ENCODE measurements around the gene RALGAPA2.
A peak's percentile ranks its signal among the peaks of the same experiment; 100 is the strongest.

The RALGAPA2 gene

GRCh38 chr20:20712474-20713243 is at the start of gene RALGAPA2:
Gene RALGAPA2 (minus strand): TSS chr20:20712644. CDS start chr20:20712480, 164 bp downstream.
- no peak for TF ChIP-seq SUZ12 (IDR thresholded peaks at IDR 0.05; ENCODE audit: extremely low read depth, insufficient read depth, insufficient read length)
- no peak for TF ChIP-seq ZNF274 (IDR thresholded peaks at IDR 0.05; ENCODE audit: low read depth, low read length)
- no peak for TF ChIP-seq YY1 (IDR thresholded peaks at IDR 0.05; ENCODE audit: insufficient read depth, insufficient read length)
- DNase-seq (ENCODE audit: low read depth, low spot score), result peak; percentile 93
- peak within 1 kb of the TSS; percentile 74 for H3K4me3 ChIP-seq (ENCODE audit: insufficient read length, low read depth)
- H3K9ac ChIP-seq (ENCODE audit: insufficient read length, low read depth), result peak within 1 kb of the TSS; percentile 86
- no peaks in the 10 kb centered on the region for H3K27me3 ChIP-seq (ENCODE audit: insufficient read depth, insufficient read length)
- H3K4me1 ChIP-seq (ENCODE audit: insufficient read depth, insufficient read length), result no peaks in the 10 kb centered on the region
- no peaks in the 10 kb centered on the region for H3K36me3 ChIP-seq (ENCODE audit: insufficient read depth, insufficient read length, low read length)
- no peaks in the 10 kb centered on the region for H3K9me3 ChIP-seq (ENCODE audit: insufficient read depth, low read length)

- H3K4me1 ChIP-seq (ENCODE audit: insufficient read depth, insufficient read length), result no peaks in the 10 kb centered on the region
- H3K27me3 ChIP-seq (ENCODE audit: insufficient read depth, insufficient read length), result no peaks in the 10 kb centered on the region
Observed at GRCh38 chr20:20761301-20761700, 48.9 kb upstream of the RALGAPA2 start.

GRCh38 chr20:20759132-20759531 is 46.7 kb upstream of the RALGAPA2 start:
- TF ChIP-seq YY1 (IDR thresholded peaks at IDR 0.05; ENCODE audit: insufficient read depth, insufficient read length), result no peak
- TF ChIP-seq ZNF274 (IDR thresholded peaks at IDR 0.05; ENCODE audit: low read depth, low read length), result no peak
- TF ChIP-seq SUZ12 (IDR thresholded peaks at IDR 0.05; ENCODE audit: extremely low read depth, insufficient read depth, insufficient read length), result no peak
- DNase-seq (ENCODE audit: low read depth, low spot score), result no peak
- Histone ChIP-seq H3K27me3 (ENCODE audit: insufficient read depth, insufficient read length) (no peaks in the 10 kb centered on the region), H3K4me3 (ENCODE audit: insufficient read length, low read depth) (no peak overlapping the region), H3K36me3 (ENCODE audit: insufficient read depth, insufficient read length, low read length) (no peaks in the 10 kb centered on the region), H3K9me3 (ENCODE audit: insufficient read depth, low read length) (no peaks in the 10 kb centered on the region), H3K4me1 (ENCODE audit: insufficient read depth, insufficient read length) (no peaks in the 10 kb centered on the region), H3K9ac (ENCODE audit: insufficient read length, low read depth) (no peak overlapping the region)

More at GRCh38 chr20:20761301-20761700, 48.9 kb upstream of the RALGAPA2 start:
- Histone ChIP-seq H3K9me3 (ENCODE audit: insufficient read depth, low read length) (no peaks in the 10 kb centered on the region), H3K36me3 (ENCODE audit: insufficient read depth, insufficient read length, low read length) (no peaks in the 10 kb centered on the region), H3K9ac (ENCODE audit: insufficient read length, low read depth) (no peak overlapping the region), H3K4me3 (ENCODE audit: insufficient read length, low read depth) (no peak overlapping the region)
- DNase-seq (ENCODE audit: low read depth, low spot score), result no peak
- no peak for TF ChIP-seq YY1 (IDR thresholded peaks at IDR 0.05; ENCODE audit: insufficient read depth, insufficient read length)
- no peak for TF ChIP-seq ZNF274 (IDR thresholded peaks at IDR 0.05; ENCODE audit: low read depth, low read length)
- no peak for TF ChIP-seq SUZ12 (IDR thresholded peaks at IDR 0.05; ENCODE audit: extremely low read depth, insufficient read depth, insufficient read length)

- Histone ChIP-seq H3K27me3 (ENCODE audit: insufficient read depth, insufficient read length) (no peaks in the 10 kb centered on the region), H3K9me3 (ENCODE audit: insufficient read depth, low read length) (no peaks in the 10 kb centered on the region), H3K4me3 (ENCODE audit: insufficient read length, low read depth) (no peak overlapping the region), H3K4me1 (ENCODE audit: insufficient read depth, insufficient read length) (no peaks in the 10 kb centered on the region), H3K36me3 (ENCODE audit: insufficient read depth, insufficient read length, low read length) (no peaks in the 10 kb centered on the region), H3K9ac (ENCODE audit: insufficient read length, low read depth) (no peak overlapping the region)
- no peak for DNase-seq (ENCODE audit: low read depth, low spot score)
- no peak for TF ChIP-seq SUZ12 (IDR thresholded peaks at IDR 0.05; ENCODE audit: extremely low read depth, insufficient read depth, insufficient read length)
- TF ChIP-seq ZNF274 (IDR thresholded peaks at IDR 0.05; ENCODE audit: low read depth, low read length), result no peak
- no peak for TF ChIP-seq YY1 (IDR thresholded peaks at IDR 0.05; ENCODE audit: insufficient read depth, insufficient read length)
Observed at GRCh38 chr20:20755674-20756319, 43.4 kb upstream of the RALGAPA2 start.

GRCh38 chr20:20755231-20755630 is 42.8 kb upstream of the RALGAPA2 start:
- no peaks in the 10 kb centered on the region for H3K27me3 ChIP-seq (ENCODE audit: insufficient read depth, insufficient read length)
- H3K9ac ChIP-seq (ENCODE audit: insufficient read length, low read depth), result no peak overlapping the region
- no peak for DNase-seq (ENCODE audit: low read depth, low spot score)
- TF ChIP-seq SUZ12 (IDR thresholded peaks at IDR 0.05; ENCODE audit: extremely low read depth, insufficient read depth, insufficient read length) (no peak), YY1 (IDR thresholded peaks at IDR 0.05; ENCODE audit: insufficient read depth, insufficient read length) (no peak), ZNF274 (IDR thresholded peaks at IDR 0.05; ENCODE audit: low read depth, low read length) (no peak)
- no peak overlapping the region for H3K4me3 ChIP-seq (ENCODE audit: insufficient read length, low read depth)
- H3K4me1 ChIP-seq (ENCODE audit: insufficient read depth, insufficient read length), result no peaks in the 10 kb centered on the region
- H3K36me3 ChIP-seq (ENCODE audit: insufficient read depth, insufficient read length, low read length), result no peaks in the 10 kb centered on the region
- H3K9me3 ChIP-seq (ENCODE audit: insufficient read depth, low read length), result no peaks in the 10 kb centered on the region

- no peak for DNase-seq (ENCODE audit: low read depth, low spot score)
- Histone ChIP-seq H3K36me3 (ENCODE audit: insufficient read depth, insufficient read length, low read length) (no peaks in the 10 kb centered on the region), H3K4me1 (ENCODE audit: insufficient read depth, insufficient read length) (no peaks in the 10 kb centered on the region), H3K9me3 (ENCODE audit: insufficient read depth, low read length) (no peaks in the 10 kb centered on the region), H3K4me3 (ENCODE audit: insufficient read length, low read depth) (no peak overlapping the region), H3K9ac (ENCODE audit: insufficient read length, low read depth) (no peak overlapping the region), H3K27me3 (ENCODE audit: insufficient read depth, insufficient read length) (no peaks in the 10 kb centered on the region)
- no peak for TF ChIP-seq ZNF274 (IDR thresholded peaks at IDR 0.05; ENCODE audit: low read depth, low read length)
- TF ChIP-seq SUZ12 (IDR thresholded peaks at IDR 0.05; ENCODE audit: extremely low read depth, insufficient read depth, insufficient read length), result no peak
- no peak for TF ChIP-seq YY1 (IDR thresholded peaks at IDR 0.05; ENCODE audit: insufficient read depth, insufficient read length)
Observed at GRCh38 chr20:20754714-20755113, 42.3 kb upstream of the RALGAPA2 start.

GRCh38 chr20:20752712-20753111 is 40.3 kb upstream of the RALGAPA2 start:
- TF ChIP-seq SUZ12 (IDR thresholded peaks at IDR 0.05; ENCODE audit: extremely low read depth, insufficient read depth, insufficient read length) (no peak), YY1 (IDR thresholded peaks at IDR 0.05; ENCODE audit: insufficient read depth, insufficient read length) (no peak), ZNF274 (IDR thresholded peaks at IDR 0.05; ENCODE audit: low read depth, low read length) (no peak)
- peaks cover 11% of the 10 kb centered on the region; the same call in 1 of the 2 replicates for H3K9me3 ChIP-seq (ENCODE audit: insufficient read depth, low read length)
- DNase-seq (ENCODE audit: low read depth, low spot score), result no peak
- H3K36me3 ChIP-seq (ENCODE audit: insufficient read depth, insufficient read length, low read length), result no peaks in the 10 kb centered on the region
- H3K4me3 ChIP-seq (ENCODE audit: insufficient read length, low read depth), result no peak overlapping the region
- H3K27me3 ChIP-seq (ENCODE audit: insufficient read depth, insufficient read length), result no peaks in the 10 kb centered on the region
- no peak overlapping the region for H3K9ac ChIP-seq (ENCODE audit: insufficient read length, low read depth)
- H3K4me1 ChIP-seq (ENCODE audit: insufficient read depth, insufficient read length), result no peaks in the 10 kb centered on the region

Data from NT2/D1 (cell line).